Measurements from ENCODE around the gene BOD1L1. TPM values are rescaled to one million over a fixed set of nuclear protein-coding genes. Genes with fewer than 3 reads are reported as not detected.

BOD1L1 gene
- total RNA-seq (2022; extraction: Qiagen RNA extraction; ENCODE audit: low read depth) = 14.2 to 20.7 TPM (median 16.7 TPM) in 5 replicates

GRCh38 chr4:13627606-13628311 lies at the start of gene BOD1L1:
Gene BOD1L1, minus strand, starts transcription at chr4:13627725. Its CDS starts 138 bp downstream, at chr4:13627587.

GRCh38 chr4:13543839-13544605 lies 83.5 kb downstream of the BOD1L1 start, which contains the start of gene NKX3-2:
Gene NKX3-2, minus strand, starts transcription at chr4:13544508. Its CDS starts 94 bp downstream, at chr4:13544414.

Other genes with a start within 250 kb of the BOD1L1 start
- 5.7 to 9.5 TPM (median 9.0 TPM) in 5 replicates for gene RAB28, start 143.4 kb downstream of the BOD1L1 start, total RNA-seq (2022; extraction: Qiagen RNA extraction; ENCODE audit: low read depth)
- gene NKX3-2, start 83.2 kb downstream of the BOD1L1 start, total RNA-seq (2022; extraction: Qiagen RNA extraction; ENCODE audit: low read depth) = 0.09 to 0.18 TPM (median 0.12 TPM) in 5 replicates